ENCODE results near the gene EPS15.
"Not testable (repeated sequence)": the region's sequence is repeated elsewhere in the genome, so short reads cannot be mapped to it uniquely, and the experiment has no call there.

Gene EPS15

DNA sequence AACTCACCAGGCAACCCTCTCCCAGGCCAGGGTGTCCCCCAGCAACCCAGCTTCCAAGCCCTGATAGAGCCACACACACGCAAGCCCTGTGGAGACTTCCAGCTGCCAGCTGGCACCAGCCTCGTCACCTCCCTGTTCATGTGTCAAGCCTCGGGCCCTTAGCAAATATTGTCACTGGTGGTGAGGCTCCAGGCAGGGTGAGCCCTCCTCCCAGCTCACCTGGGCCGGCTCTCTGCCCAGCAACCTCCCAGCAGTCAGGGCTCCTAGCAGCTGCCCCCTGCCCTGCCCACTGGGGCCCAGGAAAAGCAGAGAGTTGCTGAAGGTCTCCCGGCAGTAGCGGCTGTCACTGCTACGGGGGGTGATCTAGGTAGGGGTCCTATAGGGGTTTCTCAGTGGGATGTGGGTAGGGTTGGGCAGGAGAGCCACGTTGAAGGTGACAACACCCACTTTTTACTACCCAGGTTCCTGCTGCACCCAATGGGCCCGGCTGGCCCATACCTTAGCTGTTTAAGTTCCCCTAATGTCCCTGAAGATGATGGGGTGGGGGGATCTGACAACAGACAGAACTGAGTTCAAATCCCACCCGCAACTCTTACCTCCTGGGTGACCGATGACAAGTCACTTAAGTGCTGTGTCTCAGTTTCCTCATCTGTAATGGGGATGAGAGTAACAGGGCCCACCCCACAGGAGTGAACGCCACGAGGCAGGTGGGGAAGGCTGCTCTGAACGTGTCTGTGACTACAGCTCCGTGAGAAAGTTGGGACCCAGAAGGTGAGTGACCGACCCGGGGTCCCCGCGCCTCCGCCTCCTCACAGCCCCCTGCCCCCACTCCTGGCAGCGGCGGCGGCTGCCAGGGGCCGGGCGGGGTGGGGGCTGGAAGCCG, 189.4 kb downstream of the EPS15 start:
- DNase-seq = no peak

- no peak for DNase-seq
Observed at GRCh38 chr1:51328926-51329325, 190.1 kb downstream of the EPS15 start.

GRCh38 chr1:51328279-51328678, 190.8 kb downstream of the EPS15 start:
- no peak for DNase-seq

GRCh38 chr1:51327386-51327785, 191.7 kb downstream of the EPS15 start:
- no peak for DNase-seq

DNA sequence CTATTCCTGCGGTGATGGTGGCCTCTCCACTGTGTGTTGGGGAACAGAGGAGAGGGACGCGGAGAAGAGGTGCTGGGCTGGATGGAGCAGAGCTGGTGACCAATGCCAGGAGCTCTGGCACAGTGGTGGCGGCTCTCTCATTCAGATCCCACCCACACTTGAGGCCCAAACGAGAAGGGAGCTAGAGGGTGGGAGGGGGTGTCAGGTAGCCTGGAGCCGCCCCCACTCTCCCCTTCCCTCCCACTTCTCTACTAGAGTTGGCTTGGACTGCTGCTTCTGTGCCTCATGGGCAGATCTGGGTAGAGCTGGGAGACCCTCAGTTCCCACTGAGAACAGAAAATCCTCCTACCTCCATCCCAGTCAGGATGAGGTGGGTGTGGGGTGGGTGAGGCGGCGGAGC, 192.2 kb downstream of the EPS15 start:
- no peak for DNase-seq

DNA sequence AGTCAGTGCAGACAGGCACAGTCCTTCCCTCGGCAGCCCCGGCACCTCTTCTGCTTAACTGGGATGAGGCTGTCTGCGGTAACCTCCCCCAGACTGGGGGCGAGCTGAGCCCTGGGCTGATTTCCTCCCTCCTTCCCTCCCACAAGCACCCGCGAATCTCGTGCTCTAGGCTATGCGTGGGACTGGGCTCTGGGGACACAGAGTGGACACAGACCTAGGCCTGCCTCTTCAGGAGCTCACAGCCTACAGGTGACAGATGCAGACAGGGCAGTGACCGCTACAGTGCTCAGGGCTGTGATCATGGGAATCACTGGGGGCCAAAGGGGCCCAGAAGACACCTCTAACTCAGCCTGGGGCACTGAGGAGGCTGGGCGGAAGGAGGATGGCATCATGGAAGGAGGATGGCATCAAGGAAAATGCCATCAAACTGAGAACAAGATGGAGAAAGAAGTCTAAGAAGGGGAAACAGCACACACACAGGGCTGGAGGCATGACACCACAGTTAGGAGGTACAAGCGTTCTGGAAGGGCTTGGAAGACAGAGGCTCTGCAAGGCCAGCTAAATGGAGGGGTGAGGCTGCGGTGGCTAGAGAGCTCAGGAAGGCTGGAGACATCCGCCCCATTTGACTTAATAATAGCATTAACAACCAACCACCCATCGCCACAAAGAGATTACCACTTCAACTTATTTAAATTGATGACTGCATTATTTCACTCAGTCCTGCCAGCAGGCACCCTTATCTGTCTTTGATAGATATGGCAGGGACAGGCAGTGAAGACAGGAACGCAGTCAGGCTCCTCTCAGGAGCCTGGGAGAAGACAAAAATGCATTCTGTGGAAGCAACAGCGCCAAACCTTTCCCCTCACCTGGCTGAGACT, 192.9 kb downstream of the EPS15 start:
- no peak for DNase-seq

DNA sequence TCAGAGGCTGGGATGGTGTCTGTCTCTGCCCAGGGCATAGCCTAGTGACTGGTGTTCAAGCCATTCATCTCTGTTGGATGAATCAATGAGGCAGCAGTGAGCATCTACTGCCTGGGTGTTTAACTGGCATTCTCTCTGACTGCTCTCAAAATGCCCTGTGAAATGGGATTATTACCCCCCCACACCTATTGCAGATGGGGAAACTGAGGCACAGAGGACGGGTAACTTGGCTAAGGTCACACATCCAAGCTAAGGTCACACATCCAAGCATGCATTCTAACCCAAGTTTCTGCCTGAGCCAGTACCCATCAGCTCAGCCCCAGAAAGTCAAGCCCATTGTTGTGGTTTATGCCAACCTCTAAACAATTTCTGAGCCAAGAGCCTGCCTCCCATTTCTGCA, 193.7 kb downstream of the EPS15 start:
- no peak for DNase-seq

DNA sequence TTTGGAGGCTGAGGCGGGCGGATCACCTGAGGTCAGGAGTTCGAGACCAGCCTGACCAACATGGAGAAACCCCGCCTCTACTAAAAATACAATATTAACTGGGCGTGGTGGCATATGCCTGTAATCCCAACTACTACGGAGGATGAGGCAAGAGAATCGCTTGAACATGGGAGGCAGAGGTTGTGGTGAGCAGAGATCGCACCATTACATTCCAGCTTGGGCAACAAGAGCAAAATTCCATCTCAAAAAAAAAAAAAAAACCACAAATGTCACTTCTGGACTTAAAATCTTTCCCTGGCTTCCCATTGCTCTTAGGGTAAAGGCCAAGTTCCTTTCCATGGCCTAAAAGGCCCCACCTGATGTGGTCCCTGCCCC, 194.1 kb downstream of the EPS15 start:
- not testable (repeated sequence) for DNase-seq

DNA sequence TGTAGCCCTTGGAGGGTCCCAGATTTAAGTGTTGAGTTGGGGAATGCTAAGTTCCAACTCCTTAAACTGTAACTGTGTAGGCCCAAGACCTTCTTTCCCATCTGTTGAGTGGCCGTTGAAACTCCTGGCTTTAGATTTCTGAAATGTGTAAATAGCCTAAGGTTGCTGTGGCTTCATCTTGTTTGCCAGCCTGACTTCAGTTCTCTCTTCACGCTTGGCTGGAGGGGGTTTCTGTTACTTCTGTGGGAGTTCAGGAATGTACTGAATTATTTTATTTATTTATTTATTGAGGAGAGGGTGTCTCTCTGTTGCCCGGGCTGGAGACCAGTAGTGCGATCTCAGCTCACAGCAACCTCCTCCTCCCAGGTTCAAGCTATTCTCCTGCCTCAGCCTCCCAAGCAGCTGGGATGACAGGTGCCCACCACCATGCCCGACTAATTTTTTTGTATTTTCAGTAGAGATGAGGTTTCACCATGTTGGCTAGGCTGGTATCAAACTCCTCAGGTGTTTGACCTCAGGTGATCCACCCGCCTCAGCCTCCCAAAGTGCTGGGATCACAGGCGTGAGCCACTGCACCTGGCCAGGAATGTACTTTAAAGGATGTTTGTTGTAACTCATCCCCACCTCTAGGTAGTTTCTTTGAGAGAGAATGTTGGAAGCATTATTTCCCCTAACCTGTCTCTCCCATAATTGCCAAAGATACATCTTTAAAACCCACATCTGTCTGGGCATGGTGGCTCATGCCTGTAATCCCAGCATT, 194.6 kb downstream of the EPS15 start:
- no peak for DNase-seq

GRCh38 chr1:51323778-51324177, 195.3 kb downstream of the EPS15 start:
- DNase-seq = no peak

DNA sequence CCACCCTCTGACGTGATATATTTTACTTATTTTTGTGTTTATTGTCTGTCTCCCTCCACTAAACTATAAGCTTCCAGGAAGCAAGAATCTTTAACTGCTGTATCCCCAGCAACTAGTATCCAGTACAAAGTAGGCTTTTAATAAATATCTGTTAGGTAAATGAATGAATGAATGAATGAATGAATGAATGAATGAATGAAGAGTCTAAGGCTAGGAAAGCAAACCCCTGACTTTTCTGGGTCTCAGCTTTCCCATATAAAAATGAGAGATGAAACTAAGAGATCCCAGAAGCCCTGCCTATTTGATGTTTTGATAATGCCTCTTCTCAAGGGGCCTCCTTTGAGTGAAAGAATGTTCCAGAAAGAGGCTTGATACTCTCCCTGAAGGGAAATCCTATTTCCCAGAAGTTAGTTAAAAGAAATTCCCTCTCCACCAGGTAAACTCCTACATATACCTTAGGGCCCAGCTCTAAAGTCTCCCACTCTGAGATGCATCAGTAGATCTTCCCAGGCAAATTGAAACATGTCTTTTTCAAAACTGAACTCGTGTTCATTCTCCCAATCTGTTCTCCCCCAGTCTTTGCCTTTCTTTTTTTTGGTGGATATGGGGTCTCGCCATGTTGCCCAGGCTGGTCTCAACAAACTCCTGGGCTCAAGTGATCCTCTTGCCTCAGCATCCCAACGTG, 196.5 kb downstream of the EPS15 start:
- DNase-seq = no peak

- no peak for DNase-seq
Observed at GRCh38 chr1:51321924-51322280, 197.2 kb downstream of the EPS15 start.

GRCh38 chr1:51320967-51321923, 197.8 kb downstream of the EPS15 start:
- no peak for DNase-seq

DNA sequence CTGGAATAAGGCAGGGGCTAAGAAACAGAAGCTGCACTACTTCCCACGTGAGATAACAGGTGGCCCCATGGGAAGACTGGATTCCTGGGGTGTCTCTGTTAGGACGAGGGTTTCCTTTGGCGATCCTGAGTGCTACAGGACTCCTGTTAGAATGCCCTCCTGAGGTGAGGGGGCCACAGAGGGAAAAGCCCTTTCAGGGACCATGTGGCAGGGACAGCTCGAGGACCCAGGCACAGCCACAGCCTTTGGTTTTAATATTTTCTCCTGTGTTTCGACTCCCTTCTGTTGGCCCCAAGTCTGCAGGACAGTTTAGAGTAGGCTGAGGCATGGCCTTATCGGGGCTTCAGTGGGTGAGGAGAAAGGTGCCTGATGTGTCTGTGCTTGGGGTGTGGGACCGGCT, 201.3 kb downstream of the EPS15 start:
- no peak for DNase-seq

DNA sequence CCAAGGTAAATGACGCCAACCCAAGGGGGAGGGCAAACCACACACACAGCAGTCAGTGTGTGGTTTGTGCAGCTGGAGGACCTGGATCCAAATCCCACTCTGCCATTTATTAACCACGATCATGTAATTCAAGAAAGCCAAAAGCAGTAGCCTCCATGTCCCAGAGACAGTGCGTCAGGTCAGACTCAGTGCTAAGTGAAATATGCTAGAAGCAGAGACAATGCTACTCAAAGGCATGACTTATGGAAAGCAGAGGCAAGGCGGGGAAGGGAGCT, 202.3 kb downstream of the EPS15 start:
- DNase-seq = no peak

- no peak for DNase-seq
Observed at GRCh38 chr1:51316113-51316845, 202.8 kb downstream of the EPS15 start.

- DNase-seq = no peak
Observed at GRCh38 chr1:51314974-51315373, 204.1 kb downstream of the EPS15 start.

DNA sequence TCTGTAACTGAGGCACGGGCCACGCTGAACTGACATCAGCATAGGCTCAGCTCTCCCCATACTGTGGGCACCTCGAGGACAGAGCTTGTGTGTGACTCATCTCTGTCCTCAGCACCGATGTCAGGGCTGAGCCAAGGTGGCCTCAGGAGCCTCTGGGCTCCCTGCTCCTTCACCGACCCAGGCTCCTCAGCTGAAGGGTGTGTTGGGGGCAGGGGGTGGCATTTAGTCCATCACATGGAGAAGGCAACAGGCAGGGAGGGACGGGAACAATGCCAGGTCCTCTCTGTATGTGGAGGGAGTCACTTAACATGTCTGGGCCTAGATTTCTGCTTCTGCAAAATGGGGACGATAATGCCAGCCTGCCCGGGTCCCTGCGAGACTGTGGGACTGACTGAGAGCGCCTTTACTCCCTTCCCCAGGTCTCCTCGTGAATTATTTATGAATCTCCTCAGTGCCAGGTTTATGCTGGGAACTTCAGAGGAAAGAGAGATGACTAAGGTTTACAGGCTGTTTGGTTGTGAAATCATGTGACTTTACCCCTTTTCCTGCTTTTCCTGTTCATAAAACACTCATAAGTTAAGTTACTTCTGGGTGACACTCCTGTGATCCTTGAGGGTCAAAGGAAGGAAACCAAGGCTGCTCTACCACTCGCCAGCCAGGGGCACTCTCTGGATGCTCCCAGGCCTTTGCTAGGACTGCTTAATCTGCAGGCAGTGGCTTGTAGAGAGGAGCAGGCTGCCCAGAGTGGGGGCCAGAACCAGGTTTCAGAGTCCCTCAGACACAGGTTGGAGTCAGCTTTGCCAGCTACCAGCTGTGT, 204.9 kb downstream of the EPS15 start:
- peak in 1 of 5 donors; percentile 19 for DNase-seq

DNA sequence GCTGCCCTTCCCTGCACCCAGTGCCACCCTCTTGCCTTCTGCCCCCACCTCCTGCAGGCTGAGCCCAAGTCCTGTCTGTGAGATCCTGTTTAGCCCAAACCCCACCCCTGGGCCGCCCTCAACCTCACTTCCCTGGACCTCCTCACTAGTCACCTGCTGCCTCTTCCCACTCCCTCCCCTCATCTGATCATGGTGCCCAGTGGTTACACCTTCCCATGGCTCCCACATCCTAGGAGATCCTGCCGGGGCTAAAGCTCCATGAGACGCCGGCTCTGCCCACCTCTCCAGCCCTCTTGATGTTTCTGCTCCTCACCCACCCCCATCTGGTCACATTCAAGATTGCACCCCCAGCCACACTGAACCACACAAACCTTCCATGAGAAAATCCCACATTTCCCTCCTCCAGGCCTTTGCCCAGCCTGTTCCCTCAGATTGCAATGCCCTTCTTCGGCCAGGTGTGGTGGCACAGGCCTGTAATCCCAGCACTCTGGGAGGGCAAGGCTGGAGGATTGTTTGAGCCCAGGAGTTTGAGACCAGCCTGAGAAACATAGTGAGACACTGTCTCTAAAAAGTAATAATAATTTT, 205.7 kb downstream of the EPS15 start:
- DNase-seq = no peak

DNA sequence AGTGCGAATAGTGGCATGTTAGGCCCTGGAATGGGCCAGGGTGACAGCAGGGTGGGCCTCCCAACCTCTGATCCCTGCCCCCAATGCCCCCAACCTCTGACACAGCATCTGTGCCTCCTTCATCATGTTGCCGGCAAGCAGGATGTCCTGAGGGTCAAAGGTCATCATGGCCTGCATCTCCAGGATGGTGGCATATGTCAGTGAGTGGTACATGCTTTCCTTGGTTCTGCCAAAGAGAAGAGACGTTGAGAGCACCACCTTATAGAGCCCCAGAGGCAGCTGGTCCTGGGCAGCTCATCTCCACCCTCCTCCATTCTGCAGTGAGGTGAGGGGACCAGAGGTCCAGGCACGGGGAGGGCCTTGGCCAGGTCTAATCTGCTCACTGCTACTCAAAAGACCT, 206.3 kb downstream of the EPS15 start:
- no peak for DNase-seq

Data from T-helper 1 cell (primary cell).